H1 (cell line): ENCODE results near the gene TEX26. TPM values are rescaled to one million over a fixed set of nuclear protein-coding genes. Genes with fewer than 3 reads are reported as not detected.
A peak's percentile ranks its signal among the peaks of the same experiment; 100 is the strongest.

Experiments
- CTCF ChIA-PET: fragments of 300-600 bp; sonication (Branson Sonifier 250); formaldehyde crosslinking; loops from one replicate; lab custom pipeline; 2021; ENCODE audit not compliant: partially characterized antibody; lab: Charles Lee
- POLR2A ChIA-PET: fragments of 300-600 bp; sonication (Branson Sonifier 250); formaldehyde crosslinking; loops from one replicate; lab custom pipeline; 2021; ENCODE audit warnings: inconsistent platforms; ENCODE audit not compliant: partially characterized antibody; lab: Charles Lee
- DNase-seq, 2 experiments: peaks; one replicate each; pipeline versions ENCODE4 v3.0.0 to v3.0.0-alpha.2; 2010 to 2022; ENCODE audit warnings: low spot score in 2 of 2, low read depth in 1 of 2, mixed read lengths in 1 of 2
- FAIRE-seq: peaks from 2 replicates; lab custom pipeline; 2011; peaks lifted over from hg19 to GRCh38; lab: Jason Lieb, UNC
- H2AFZ ChIP-seq: 2 replicates; pipeline ENCODE4 v1.8.1; 2012; ENCODE audit warnings: low read length, inconsistent platforms
- H2AK5ac ChIP-seq: 2 replicates; pipeline ENCODE4 v1.6.1; 2013; ENCODE audit warnings: low read depth, low read length
- H2BK120ac ChIP-seq: replicated peaks from 2 replicates; pipeline ENCODE3; 2013; ENCODE audit warnings: low read depth, low read length, inconsistent platforms
- H2BK12ac ChIP-seq: 2 replicates; pipeline ENCODE4 v1.6.1; 2013; ENCODE audit warnings: low read depth, low read length
- H2BK15ac ChIP-seq: 2 replicates; pipeline ENCODE4 v1.6.1; 2013; ENCODE audit warnings: low read length
- H2BK20ac ChIP-seq: 2 replicates; pipeline ENCODE4 v1.6.1; 2013; ENCODE audit warnings: low read length
- H2BK5ac ChIP-seq: 2 replicates; pipeline ENCODE4 v1.6.1; 2013; ENCODE audit warnings: low read depth, low read length
- H3K14ac ChIP-seq: 2 replicates; pipeline ENCODE4 v1.6.1; 2013; ENCODE audit warnings: inconsistent platforms; ENCODE audit not compliant: insufficient read length
- H3K18ac ChIP-seq: 2 replicates; pipeline ENCODE4 v1.6.1; 2013; ENCODE audit warnings: low read length; ENCODE audit errors: extremely low read depth
- H3K23ac ChIP-seq: 2 replicates; pipeline ENCODE4 v1.6.1; 2013; ENCODE audit warnings: inconsistent platforms; ENCODE audit not compliant: insufficient read length
- H3K23me2 ChIP-seq: 2 replicates; pipeline ENCODE4 v1.6.1; 2013; ENCODE audit warnings: low read depth, low read length
- H3K27ac ChIP-seq: 2 replicates; pipeline ENCODE4 v1.6.1; 2011; ENCODE audit warnings: low read depth, low read length, inconsistent platforms
- H3K27me3 ChIP-seq, 4 experiments: replicated peaks in 1 of 4; 1 replicate in 1 of 4; 2 replicates in 3 of 4; pipeline versions ENCODE4 v1.6.1 to v1.8.1; 2011 to 2013; ENCODE audit warnings: low read length in 3 of 4, mild to moderate bottlenecking in 3 of 4, inconsistent platforms in 2 of 4, mixed read lengths in 2 of 4, moderate library complexity in 1 of 4; ENCODE audit not compliant: control insufficient read depth in 3 of 4, insufficient read depth in 3 of 4; ENCODE audit errors: extremely low read depth in 1 of 4
- H3K36me3 ChIP-seq, 4 experiments: 2 replicates each; pipeline versions ENCODE4 v1.6.1 to v1.8.1; 2011 to 2013; ENCODE audit warnings: mild to moderate bottlenecking in 4 of 4, low read length in 3 of 4, moderate library complexity in 2 of 4, control low read depth in 1 of 4, inconsistent platforms in 1 of 4; ENCODE audit not compliant: insufficient read depth in 4 of 4, control insufficient read depth in 2 of 4
- H3K4ac ChIP-seq: replicated peaks from 2 replicates; pipeline ENCODE3; 2013; ENCODE audit warnings: low read length, low read depth, mixed read lengths, inconsistent platforms; ENCODE audit not compliant: insufficient read length
- H3K4me1 ChIP-seq, 4 experiments: replicated peaks in 1 of 4; 1 replicate in 1 of 4; 2 replicates in 3 of 4; pipeline versions ENCODE4 v1.6.1 to v1.8.1; 2011 to 2013; ENCODE audit warnings: low read length in 3 of 4, inconsistent platforms in 2 of 4, mixed read lengths in 1 of 4; ENCODE audit not compliant: insufficient read depth in 4 of 4, control insufficient read depth in 3 of 4
- H3K4me2 ChIP-seq, 2 experiments: 2 replicates each; pipeline versions ENCODE4 v1.6.1 to v1.8.1; 2011 to 2013; ENCODE audit warnings: low read depth in 2 of 2, low read length in 2 of 2, control low read depth in 1 of 2, inconsistent platforms in 1 of 2, mild to moderate bottlenecking in 1 of 2; ENCODE audit not compliant: insufficient read depth in 1 of 2
- H3K4me3 ChIP-seq, 4 experiments: fragments of 200-600, 300-600 bp in 1 of 4; sonication (generic), shearing (Covaris generic), sonication (Bioruptor Twin) in 1 of 4; 2 replicates each; pipeline versions ENCODE4 v1.5.1 to v1.8.1; 2011 to 2016; ENCODE audit warnings: low read length in 4 of 4, low read depth in 3 of 4, control low read depth in 2 of 4, inconsistent platforms in 2 of 4, mild to moderate bottlenecking in 2 of 4, mixed read lengths in 1 of 4, moderate library complexity in 1 of 4; ENCODE audit not compliant: insufficient read depth in 2 of 4; ENCODE audit errors: extremely low read depth in 1 of 4
- H3K56ac ChIP-seq: replicated peaks from 2 replicates; pipeline ENCODE3; 2013; ENCODE audit warnings: low read depth, mild to moderate bottlenecking, mixed read lengths, low read length, inconsistent platforms; ENCODE audit not compliant: insufficient read length
- H3K79me1 ChIP-seq: 2 replicates; pipeline ENCODE4 v1.6.1; 2013; ENCODE audit warnings: low read depth, low read length, control low read depth
- H3K79me2 ChIP-seq, 2 experiments: 2 replicates each; pipeline versions ENCODE4 v1.6.1 to v1.8.1; 2012 to 2013; ENCODE audit warnings: low read length in 2 of 2, mild to moderate bottlenecking in 2 of 2, inconsistent platforms in 1 of 2; ENCODE audit not compliant: insufficient read depth in 2 of 2, control insufficient read depth in 1 of 2
- H3K9ac ChIP-seq, 4 experiments: replicated peaks in 1 of 4; 1 replicate in 1 of 4; 2 replicates in 3 of 4; pipeline versions ENCODE4 v1.6.1 to v1.8.1; 2011 to 2013; ENCODE audit warnings: low read depth in 3 of 4, low read length in 3 of 4, control low read depth in 2 of 4, mild to moderate bottlenecking in 2 of 4, moderate library complexity in 2 of 4, inconsistent platforms in 1 of 4; ENCODE audit errors: extremely low read depth in 1 of 4
- H3K9me3 ChIP-seq, 2 experiments: 2 replicates each; pipeline versions ENCODE4 v1.6.1 to v1.8.1; 2012 to 2013; ENCODE audit warnings: mild to moderate bottlenecking in 2 of 2, moderate library complexity in 2 of 2, control low read depth in 1 of 2, inconsistent platforms in 1 of 2, low read depth in 1 of 2, low read length in 1 of 2, mixed read lengths in 1 of 2; ENCODE audit not compliant: insufficient read depth in 2 of 2
- H4K20me1 ChIP-seq, 2 experiments: replicated peaks in 1 of 2; 2 replicates each; pipeline versions ENCODE3 to v1.8.1; 2011 to 2013; ENCODE audit warnings: inconsistent platforms in 2 of 2, low read length in 2 of 2, mild to moderate bottlenecking in 1 of 2; ENCODE audit not compliant: insufficient read depth in 2 of 2, control insufficient read depth in 1 of 2
- H4K5ac ChIP-seq: 2 replicates; pipeline ENCODE4 v1.6.1; 2013; ENCODE audit warnings: low read length, low read depth, mixed read lengths, inconsistent platforms; ENCODE audit not compliant: insufficient read length
- H4K8ac ChIP-seq: 2 replicates; pipeline ENCODE4 v1.8.0; 2013; ENCODE audit warnings: mild to moderate bottlenecking, moderate library complexity, low read length, inconsistent platforms; ENCODE audit not compliant: insufficient read depth; ENCODE audit errors: extremely low read depth
- H4K91ac ChIP-seq: replicated peaks from 2 replicates; pipeline ENCODE3; 2013; ENCODE audit warnings: low read length, mixed read lengths, inconsistent platforms; ENCODE audit not compliant: insufficient read length
- CEBPB ChIP-seq: IDR thresholded peaks from 2 replicates; pipeline ENCODE4 v1.6.1; 2012; ENCODE audit warnings: low read depth, low read length
- CHD1 ChIP-seq: IDR thresholded peaks from 2 replicates; pipeline ENCODE4 v1.6.1; 2012; ENCODE audit warnings: low read depth, low read length, improper control_type of control experiment
- EGR1 ChIP-seq: IDR thresholded peaks from 2 replicates; pipeline ENCODE4 v1.6.1; 2011; ENCODE audit warnings: low read depth, low read length, borderline replicate concordance
- SIRT6 ChIP-seq: IDR thresholded peaks from one replicate; pipeline ENCODE4 v1.7.1; 2012; ENCODE audit warnings: low read length, inconsistent platforms
- SRF ChIP-seq: IDR thresholded peaks from 2 replicates; pipeline ENCODE4 v1.6.1; 2011; ENCODE audit warnings: mild to moderate bottlenecking, low read depth, low read length, moderate library complexity
- WGBS, 2 experiments: shearing (Covaris generic) in 1 of 2; methylation state at CpG; one replicate each; pipeline versions ENCODE4 v1.1.6 to v1.1.7; 2013 to 2015; ENCODE audit warnings: low lambda C conversion rate in 2 of 2, mixed read lengths in 2 of 2, inconsistent platforms in 1 of 2, low coverage in 1 of 2, missing lambda C conversion rate in 1 of 2; ENCODE audit not compliant: insufficient replicate concordance in 2 of 2, insufficient coverage in 1 of 2, insufficient read length in 1 of 2; ENCODE audit errors: extremely low coverage in 1 of 2, missing lambda C conversion rate in 1 of 2; 5-methylcytosine and 5-hydroxymethylcytosine counted together
- polyA plus RNA-seq, 7 experiments: library from polyadenylated mRNA; depleted of rRNA in 3 of 7; stranded (reverse) in 5 of 7; unstranded in 2 of 7; fragments of >200 nt in 5 of 7; fragments of 200-250 nt in 2 of 7; gene quantifications; 1 replicate in 5 of 7; 2 replicates in 1 of 7; 4 replicates in 1 of 7; pipeline versions ENCODE4 v1.2.1 to v1.2.3, GENCODE V29; 2011 to 2013; ENCODE audit warnings: missing spikeins in 2 of 7, mixed read lengths in 2 of 7
- total RNA-seq: library from RNA; stranded (reverse); fragmentation: NEBNext Ultra II Directional; extraction: Animal tissue kit (Norgen Biotek cat#: 25700); gene quantifications from 2 replicates; pipeline ENCODE4 v1.2.1, GENCODE V29; 2021

The TEX26 gene
- total and polyA plus RNA-seq, 2 of the 8 experiments (the other 6 are each of a cell fraction or from before 2014, with no cell fraction given), result not detected

DNA sequence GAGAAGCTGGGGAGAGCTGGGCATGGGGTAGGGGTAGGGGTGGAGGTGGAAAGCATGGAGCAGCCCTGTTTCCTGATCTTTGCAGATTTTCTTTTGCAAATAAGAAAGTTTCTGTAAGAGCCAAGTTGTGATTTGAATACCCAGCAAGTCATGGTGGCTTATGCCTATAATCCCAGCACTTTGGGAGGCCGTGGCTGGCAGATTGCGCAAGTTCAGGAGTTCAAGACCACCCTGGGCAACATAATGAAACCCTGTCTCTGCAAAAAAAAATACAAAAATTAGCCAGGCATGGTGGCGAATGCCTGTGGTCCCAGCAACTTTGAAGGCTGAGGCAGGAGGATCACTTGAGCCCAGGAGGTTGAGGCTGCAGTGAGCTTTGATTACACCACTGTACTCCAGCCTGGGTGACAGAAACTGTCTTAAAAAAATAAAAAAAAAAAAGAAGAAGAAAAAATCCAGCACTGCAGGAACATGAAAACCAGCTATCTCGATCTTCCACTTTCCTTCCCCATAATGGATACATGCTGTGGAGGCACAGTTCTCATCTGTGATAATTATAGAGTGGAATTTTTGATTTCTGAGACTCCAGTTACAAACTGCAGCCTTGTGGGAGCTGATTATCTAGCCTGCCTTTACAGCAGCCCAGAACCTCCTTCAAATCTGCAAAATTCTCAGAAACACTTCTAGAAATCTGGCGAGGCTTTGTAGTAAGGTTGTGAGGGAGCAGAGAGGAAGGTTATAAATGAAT lies 12.1 kb upstream of the TEX26 start:
- H2AK5ac ChIP-seq, result no peak overlapping the region
- H3K23ac ChIP-seq, result no peak overlapping the region
- no peak overlapping the region for H4K8ac ChIP-seq
- DNase-seq (no peak), FAIRE-seq (no peak)
- H3K4me1 ChIP-seq, result no peaks in the 10 kb centered on the region
- no peak overlapping the region for H3K27ac ChIP-seq
- H3K56ac ChIP-seq, result no peak overlapping the region
- no peak overlapping the region for H2AFZ ChIP-seq
- H2BK20ac ChIP-seq, result no peak overlapping the region
- WGBS, 2 experiments, result 88% methylated on average over 5 of the region's 5 CpGs; no CpG with 5 or more reads in 1 of the 2 experiments
- no peak overlapping the region for H2BK5ac ChIP-seq
- no peak overlapping the region for H3K14ac ChIP-seq
- H3K27me3 ChIP-seq, result no peaks in the 10 kb centered on the region; a peak in 2 of 7 replicates
- no peaks in the 10 kb centered on the region for H3K36me3 ChIP-seq
- H2BK15ac ChIP-seq, result no peak overlapping the region
- POLR2A ChIA-PET, result interaction anchor here (0.6 kb wide), 1 partner anchor 110 kb away, joined by 3 read pairs; no protein-coding TSS in a partner anchor
- no peak for TF ChIP-seq CHD1
- no peak for TF ChIP-seq SRF
- TF ChIP-seq CEBPB, result 0 out of 2 replicates have a peak, but pooled peaks have one; percentile 11
- no peak for TF ChIP-seq SIRT6
- TF ChIP-seq EGR1, result no peak
- H3K4ac ChIP-seq, result no peak overlapping the region
- no peaks in the 10 kb centered on the region for H3K23me2 ChIP-seq
- H3K79me1 ChIP-seq, result no peaks in the 10 kb centered on the region
- no peaks in the 10 kb centered on the region for H3K79me2 ChIP-seq
- no peak overlapping the region for H4K91ac ChIP-seq
- no peak overlapping the region for H3K9ac ChIP-seq
- H2BK12ac ChIP-seq, result no peak overlapping the region
- H3K4me3 ChIP-seq, result no peak overlapping the region
- H3K9me3 ChIP-seq, result no peaks in the 10 kb centered on the region
- no peak overlapping the region for H3K4me2 ChIP-seq
- no peaks in the 10 kb centered on the region for H4K20me1 ChIP-seq
- no peak overlapping the region for H3K18ac ChIP-seq
- H4K5ac ChIP-seq, result no peak overlapping the region
- H2BK120ac ChIP-seq, result no peak overlapping the region
- CTCF ChIA-PET, result interaction anchor here (0.7 to 4.9 kb wide), 5 partner anchors 8 to 134 kb away, joined by 3 to 22 read pairs (median 3); partner anchors contain the start of genes MEDAG and TEX26
